HG03342 (cell line): ENCODE results near the gene GRWD1.

Experiments used
- ATAC-seq: cut with Tn5 transposase; IDR thresholded peaks from one replicate; pipeline ENCODE4 v1.9.1; 2021; ENCODE audit warnings: mild to moderate bottlenecking, moderate library complexity; ENCODE audit not compliant: unreplicated experiment

Gene GRWD1

DNA sequence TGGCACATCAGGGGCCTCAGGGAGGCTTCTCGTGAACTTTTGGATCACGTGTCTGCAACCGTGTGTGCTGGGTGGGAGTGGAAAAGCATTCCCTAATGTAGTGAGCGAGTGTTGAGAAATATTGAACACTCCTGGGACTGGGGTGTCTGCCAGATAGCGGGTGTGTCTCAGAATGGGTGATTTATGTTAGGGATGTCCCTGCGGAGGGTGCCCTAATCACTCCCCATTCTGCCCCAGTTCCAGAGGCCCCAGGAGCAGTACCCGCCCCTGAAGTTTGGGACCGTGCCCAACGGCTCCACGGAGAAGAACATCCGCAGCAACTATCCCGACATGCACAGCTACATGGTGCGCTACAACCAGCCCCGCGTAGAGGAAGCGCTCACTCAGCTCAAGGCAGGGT lies 24.2 kb upstream of the GRWD1 start:
- no peak for ATAC-seq

DNA sequence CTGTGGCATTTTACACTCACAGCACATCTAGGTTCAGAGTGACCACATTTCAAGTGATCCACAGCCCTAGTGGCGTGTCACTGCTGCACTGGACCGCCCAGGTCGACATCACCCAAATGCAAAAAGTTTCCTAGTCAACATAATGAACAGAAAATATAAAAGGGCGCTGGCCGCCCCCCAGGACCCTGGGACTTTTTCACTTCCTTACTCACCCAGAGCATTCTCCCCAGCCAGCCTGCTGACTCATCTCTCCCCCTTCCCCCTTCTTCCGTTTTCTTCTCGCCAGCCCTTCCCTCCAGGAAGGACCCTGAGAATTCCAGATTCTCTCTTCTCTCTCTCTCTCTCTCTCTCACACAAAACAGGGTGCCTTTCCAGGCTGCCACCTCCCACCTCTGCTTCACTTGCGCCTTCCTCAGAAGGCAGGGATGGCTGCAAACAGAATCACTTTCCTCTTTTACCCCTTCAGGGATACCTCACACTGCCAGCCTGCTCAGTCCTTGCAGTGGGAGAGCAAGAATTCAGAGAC lies 21.0 kb upstream of the GRWD1 start:
- no peak for ATAC-seq

DNA sequence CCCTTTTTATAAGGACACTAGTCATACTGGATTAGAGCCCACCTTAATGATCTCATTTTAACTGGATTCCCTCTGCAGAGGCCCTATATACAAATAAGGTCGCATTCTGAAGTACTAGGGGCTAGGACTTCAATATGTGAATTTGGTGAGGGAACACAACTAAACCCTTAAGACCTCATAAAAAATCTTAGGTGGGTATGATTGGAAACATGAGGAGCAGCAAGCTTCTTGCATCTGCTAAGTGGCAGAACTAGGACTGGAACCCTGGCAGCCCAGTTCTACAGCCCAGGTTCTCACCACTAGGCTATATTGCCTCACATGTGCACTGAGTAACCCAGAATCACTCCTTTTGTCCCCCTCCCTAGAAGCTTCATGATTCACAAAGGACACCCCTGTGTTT lies 17.1 kb upstream of the GRWD1 start:
- ATAC-seq = no peak

DNA sequence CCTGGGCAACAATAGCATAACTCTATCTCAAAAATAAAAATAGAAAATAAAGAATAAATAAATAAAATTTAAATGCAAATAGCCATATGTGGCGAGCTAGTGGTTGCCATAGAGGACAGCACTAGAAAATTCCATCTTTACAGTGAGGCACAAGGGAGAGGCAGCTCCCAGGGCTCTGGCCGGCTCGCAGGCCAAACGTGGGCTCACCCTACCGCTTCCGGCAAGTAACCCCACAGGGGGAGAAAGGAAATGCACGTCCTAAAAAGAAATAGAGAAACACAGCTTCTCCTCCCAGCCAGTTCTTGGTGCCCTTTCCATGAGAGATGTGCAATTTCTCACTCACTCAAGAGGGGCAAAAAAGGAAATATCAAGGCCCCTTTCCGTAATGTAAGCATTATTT lies 12.4 kb upstream of the GRWD1 start:
- no peak for ATAC-seq

DNA sequence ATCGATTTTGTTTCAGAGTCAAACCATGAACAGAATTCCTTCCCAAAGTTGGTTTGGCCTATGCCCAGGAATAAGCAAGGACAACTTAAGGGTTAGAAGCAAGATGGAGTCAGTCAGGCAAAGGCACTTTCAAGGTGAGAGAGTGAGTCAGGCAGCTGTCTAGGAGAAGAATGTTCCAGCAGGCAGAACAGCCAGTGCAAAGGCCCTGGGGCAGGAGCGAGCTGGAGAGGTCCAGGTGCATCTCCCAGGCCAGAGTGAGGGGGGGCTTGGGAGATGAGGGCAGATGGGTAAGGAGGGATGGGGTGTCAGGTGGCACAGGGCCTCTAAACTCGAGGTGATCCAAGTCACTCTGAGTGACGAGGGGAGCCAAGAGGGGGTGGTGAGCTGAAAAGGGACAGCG lies 9.2 kb upstream of the GRWD1 start:
- no peak for ATAC-seq

DNA sequence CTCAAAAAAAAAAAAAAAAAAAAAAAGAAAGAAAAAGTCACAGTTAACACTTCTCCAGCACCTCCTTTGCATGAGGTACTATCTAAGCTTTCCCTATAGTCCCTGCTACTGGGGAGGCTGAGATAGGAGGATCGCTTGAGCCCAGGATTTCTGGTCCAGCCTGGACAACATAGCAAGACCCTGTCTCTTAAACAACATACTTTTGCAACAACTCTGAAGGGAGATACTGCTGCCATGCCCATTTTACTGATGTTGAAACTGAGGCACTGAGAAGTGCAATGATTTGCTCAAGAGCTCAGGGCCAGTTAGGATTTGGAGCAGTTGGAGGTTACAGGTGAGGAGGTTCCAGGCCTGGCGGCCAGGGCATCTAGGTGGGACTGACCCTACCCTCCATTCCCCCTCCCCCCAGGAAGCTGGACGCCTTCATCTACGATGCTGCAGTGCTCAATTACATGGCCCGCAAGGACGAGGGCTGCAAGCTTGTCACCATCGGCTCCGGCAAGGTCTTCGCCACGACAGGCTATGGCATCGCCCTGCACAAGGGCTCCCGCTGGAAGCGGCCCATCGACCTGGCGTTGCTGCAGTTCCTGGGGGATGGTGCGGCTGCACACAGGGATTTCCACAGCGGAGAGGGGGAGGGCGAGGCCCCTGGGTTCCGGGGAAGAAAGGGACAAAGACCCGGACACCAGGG lies 4.3 kb upstream of the GRWD1 start:
- ATAC-seq = no peak

DNA sequence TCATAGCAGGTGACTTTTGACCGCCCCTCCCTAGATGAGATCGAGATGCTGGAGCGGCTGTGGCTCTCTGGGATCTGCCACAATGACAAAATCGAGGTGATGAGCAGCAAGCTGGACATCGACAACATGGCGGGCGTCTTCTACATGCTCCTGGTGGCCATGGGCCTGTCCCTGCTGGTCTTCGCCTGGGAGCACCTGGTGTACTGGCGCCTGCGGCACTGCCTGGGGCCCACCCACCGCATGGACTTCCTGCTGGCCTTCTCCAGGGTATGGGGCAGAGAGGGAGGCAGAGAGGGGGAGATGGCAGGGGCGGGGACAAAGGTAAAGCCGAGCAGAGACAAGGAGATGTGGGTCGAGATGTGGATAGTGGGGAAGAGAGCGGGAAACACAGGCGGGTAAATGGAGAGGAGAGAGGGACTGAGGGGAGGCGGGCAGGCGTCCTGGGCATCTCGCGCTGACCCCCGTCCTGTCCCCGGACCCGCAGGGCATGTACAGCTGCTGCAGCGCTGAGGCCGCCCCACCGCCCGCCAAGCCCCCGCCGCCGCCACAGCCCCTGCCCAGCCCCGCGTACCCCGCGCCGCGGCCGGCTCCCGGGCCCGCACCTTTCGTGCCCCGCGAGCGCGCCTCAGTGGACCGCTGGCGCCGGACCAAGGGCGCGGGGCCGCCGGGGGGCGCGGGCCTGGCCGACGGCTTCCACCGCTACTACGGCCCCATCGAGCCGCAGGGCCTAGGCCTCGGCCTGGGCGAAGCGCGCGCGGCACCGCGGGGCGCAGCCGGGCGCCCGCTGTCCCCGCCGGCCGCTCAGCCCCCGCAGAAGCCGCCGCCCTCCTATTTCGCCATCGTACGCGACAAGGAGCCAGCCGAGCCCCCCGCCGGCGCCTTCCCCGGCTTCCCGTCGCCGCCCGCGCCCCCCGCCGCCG lies 3.4 kb upstream of the GRWD1 start:
- ATAC-seq = no peak

DNA sequence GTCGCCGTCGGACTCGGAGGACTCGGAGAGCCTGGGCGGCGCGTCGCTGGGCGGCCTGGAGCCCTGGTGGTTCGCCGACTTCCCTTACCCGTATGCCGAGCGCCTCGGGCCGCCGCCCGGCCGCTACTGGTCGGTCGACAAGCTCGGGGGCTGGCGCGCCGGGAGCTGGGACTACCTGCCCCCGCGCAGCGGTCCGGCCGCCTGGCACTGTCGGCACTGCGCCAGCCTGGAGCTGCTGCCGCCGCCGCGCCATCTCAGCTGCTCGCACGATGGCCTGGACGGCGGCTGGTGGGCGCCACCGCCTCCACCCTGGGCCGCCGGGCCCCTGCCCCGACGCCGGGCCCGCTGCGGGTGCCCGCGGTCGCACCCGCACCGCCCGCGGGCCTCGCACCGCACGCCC lies 2.5 kb upstream of the GRWD1 start:
- no peak for ATAC-seq

DNA sequence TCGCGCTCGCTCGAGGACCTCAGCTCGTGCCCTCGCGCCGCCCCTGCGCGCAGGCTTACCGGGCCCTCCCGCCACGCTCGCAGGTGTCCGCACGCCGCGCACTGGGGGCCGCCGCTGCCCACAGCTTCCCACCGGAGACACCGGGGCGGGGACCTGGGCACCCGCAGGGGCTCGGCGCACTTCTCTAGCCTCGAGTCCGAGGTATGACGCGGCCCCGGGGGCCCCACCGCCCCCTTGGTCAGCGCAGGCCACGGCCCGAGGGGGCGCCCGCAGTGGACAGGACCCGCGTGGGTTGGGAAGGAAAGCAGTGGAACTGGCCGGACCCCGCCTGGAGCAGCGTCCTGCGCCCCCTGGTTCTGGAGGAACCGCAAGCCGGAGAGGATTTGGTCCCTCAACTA lies 2.1 kb upstream of the GRWD1 start:
- ATAC-seq = no peak

DNA sequence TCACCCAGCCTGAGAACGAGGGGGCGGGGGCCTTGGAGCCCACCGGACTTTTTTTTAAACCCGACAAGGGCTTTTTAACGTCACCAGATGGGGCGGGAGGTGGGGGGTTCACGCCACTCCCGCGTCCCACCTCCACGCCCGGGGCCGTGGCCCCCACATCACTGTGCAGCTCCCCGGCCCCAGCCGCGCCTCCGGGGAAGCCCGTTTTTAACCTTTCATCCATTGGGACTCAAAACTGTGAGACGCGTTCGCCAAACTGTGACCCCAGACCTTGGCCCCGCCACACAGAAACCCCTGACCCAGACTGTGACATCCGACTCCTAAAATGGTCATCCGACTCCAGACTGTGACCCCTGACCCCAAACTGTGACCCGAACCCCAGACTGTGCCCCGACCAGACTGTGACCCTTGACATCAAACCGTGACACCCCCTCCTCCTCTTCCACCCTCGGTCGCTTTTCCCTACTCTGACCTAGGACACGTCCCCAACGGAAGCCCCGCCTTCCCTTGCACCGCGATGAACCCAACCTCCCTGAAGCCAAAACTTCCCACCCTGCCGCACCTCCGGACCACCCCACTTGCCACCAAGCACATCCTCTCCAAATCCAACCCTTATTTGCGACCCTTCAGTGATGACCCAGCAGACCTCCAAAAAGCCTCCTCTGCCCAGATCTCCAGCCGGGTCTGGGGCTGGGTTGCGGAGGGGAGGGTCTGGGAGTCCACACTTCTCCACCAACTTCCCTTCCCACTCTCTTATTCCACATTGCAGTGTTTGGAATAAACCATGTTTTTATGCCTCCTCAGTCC lies 1.5 kb upstream of the GRWD1 start:
- no peak for ATAC-seq

DNA sequence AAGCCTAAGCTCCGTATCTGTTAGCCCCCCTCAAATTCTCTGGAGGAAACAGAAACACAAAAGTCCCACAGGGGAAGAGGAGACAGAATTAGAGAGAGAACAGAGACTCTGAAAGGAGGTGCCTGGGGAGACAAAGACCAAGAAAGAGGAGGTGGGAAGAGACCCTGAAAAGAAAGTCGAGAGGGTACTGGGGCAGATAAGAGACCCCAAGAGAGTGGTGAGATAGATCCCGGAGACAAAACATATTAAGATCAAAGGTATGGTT lies 915 bp upstream of the GRWD1 start:
- no peak for ATAC-seq

DNA sequence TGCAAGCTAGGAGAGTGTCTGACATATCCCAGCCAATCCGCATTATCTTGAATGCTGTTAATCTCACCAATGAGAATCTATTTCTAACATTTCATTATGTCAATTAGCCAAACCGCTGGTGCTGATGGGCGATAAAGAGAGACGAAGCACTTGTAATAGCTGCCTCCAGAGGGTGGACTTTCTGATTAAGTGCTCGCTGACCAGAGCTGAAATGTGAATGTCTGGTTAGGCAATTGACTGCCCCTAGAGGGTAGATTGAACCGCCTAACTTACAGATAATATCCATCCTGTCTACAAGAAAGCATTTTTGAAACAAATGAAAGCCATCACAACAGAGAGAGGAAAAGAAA lies 552 bp upstream of the GRWD1 start:
- peak; percentile 14 for ATAC-seq

DNA sequence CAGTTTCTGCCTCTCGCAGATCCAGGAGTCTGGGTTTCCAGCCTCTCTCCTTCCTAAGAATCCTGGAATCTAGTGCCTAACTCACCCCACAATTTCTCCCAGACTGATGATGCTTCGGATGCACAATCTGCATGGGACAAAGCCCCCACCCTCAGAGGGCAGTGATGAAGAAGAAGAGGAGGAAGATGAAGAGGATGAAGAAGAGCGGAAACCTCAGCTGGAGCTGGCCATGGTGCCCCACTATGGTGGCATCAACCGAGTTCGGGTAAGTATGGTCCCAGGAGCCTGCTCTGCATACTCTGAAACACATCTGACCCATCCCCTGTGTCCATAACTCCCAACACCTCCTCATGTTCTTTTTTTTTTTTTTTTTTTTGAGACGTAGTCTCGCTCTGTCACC lies 796 bp downstream of the GRWD1 start:
- ATAC-seq = no peak

DNA sequence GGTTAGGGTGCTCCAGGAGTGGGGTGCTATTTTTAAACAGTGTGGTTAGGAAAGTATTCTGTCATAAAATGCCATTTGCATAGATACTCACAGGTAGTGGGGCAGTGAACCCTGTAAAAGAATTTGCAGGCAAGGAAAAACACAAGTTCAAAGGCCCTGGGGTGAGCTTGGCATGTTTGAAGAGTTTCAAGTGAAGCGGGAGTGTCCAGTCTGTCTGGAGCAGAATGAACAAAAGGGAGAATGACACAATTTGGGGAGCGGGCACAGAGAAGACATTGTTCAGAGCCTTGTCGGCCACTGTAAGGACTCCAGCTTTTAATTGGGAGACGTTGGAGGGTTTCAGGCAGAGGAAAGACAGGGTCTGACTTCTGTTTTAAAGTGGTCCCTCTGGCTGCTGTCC lies 2.8 kb downstream of the GRWD1 start:
- no peak for ATAC-seq

DNA sequence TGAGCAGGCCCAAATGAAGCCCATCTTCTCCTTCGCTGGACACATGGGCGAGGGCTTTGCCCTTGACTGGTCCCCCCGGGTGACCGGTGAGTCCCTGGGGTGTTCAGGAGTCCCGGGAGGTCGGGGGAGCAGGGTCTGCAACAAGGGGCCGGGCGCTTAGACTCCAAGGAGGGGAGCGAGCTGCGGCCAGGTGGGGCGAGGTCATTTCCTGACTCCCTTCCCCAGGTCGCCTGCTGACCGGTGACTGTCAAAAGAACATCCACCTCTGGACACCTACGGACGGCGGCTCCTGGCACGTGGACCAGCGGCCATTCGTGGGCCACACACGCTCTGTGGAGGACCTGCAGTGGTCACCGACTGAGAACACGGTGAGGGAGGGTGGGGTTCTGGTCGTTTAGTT lies 4.7 kb downstream of the GRWD1 start:
- ATAC-seq = no peak

DNA sequence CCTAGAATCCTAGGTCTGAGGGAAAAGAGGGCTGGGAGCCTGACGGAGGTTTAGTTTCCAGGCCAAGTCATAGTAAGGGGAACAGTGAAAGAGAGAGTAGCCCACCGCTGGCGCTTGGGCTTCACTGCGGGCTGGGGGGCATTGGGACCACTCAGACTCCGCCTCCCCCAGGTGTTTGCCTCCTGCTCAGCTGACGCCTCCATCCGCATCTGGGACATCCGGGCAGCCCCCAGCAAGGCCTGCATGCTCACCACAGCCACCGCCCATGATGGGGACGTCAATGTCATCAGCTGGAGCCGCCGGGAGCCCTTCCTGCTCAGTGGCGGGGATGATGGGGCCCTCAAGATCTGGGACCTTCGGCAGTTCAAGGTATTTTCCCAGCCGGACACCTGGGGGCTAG lies 5.1 kb downstream of the GRWD1 start:
- no peak for ATAC-seq

DNA sequence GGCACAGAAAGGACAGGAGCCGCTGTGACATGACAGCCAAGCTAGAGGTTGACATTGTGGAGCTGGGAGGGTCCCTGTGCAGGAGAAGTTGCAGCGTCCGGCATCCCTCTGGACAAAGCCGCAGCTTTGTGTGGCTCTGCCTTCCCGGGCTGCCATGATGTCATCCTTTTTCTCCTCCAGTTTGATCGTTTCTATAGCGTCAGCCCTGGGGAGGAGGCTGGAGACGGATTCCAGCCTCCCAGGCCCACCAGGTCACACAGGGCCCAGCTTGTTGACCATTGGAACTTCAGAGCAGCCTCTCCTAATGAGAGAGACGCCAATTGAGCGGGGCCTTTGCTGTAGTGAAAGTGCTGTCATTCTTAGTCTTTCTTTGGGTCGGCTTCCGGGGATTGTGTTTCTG lies 5.8 kb downstream of the GRWD1 start:
- ATAC-seq = no peak

DNA sequence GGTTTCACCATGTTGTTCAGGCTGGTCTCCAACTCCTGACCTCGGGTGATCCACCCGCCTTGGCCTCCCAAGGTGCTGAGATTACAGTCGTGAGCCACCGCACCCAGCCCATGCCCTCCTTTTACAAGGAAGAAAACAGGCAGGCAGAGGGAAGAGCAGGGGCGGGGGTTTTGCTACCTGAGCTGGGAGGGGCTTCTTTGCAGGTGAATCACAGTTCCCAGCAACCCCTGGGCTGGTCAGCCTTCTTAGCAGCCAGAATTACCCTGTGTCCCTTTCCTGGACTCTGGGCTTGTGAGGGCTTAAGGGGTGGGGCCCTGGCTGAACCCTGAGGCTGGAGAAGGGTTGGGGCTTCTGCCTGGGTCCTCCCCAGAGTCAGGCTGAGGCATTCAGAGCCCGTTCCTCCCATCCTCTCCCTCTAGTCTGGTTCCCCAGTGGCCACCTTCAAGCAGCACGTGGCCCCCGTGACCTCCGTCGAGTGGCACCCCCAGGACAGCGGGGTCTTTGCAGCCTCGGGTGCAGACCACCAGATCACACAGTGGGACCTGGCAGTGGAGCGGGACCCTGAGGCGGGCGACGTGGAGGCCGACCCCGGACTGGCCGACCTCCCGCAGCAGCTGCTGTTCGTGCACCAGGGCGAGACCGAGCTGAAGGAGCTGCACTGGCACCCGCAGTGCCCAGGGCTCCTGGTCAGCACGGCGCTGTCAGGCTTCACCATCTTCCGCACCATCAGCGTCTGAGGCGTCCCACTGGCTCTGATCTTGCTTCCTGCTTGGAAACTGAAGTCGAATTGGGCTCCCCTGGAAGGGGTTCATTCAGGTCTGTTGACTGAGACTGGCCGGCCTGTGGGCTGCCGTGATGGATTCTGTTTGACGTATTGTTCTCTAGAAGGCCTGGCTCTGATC lies 6.8 kb downstream of the GRWD1 start:
- no peak for ATAC-seq

DNA sequence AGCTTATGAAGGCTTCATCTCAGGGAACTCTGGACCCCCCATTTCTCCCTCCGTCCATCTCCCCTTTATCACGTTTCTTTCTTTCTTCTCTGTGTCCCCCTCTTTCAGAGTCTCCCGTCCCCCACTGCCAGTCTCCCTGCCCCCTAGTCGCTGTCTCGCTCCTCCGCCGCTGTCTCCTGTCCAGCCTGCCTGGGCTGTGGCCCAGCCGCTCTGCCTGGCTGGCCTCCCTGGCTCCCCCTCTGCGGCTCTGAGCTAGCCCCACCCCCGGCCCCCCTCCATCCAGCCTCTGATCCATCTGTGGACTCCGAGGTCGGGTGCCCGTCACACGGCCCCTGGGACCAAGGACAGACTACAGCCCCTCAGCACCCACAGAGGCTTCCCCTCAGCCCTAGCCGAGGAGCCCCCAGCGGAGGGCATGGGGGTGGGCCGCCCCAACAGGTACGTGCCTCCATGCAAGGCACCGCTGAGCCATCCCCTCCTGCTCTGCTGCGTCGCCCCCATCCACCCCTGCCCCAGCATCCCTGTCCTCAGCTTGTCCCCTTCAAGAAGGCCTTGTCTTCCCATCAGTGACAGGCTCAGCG lies 8.5 kb downstream of the GRWD1 start:
- ATAC-seq = no peak

DNA sequence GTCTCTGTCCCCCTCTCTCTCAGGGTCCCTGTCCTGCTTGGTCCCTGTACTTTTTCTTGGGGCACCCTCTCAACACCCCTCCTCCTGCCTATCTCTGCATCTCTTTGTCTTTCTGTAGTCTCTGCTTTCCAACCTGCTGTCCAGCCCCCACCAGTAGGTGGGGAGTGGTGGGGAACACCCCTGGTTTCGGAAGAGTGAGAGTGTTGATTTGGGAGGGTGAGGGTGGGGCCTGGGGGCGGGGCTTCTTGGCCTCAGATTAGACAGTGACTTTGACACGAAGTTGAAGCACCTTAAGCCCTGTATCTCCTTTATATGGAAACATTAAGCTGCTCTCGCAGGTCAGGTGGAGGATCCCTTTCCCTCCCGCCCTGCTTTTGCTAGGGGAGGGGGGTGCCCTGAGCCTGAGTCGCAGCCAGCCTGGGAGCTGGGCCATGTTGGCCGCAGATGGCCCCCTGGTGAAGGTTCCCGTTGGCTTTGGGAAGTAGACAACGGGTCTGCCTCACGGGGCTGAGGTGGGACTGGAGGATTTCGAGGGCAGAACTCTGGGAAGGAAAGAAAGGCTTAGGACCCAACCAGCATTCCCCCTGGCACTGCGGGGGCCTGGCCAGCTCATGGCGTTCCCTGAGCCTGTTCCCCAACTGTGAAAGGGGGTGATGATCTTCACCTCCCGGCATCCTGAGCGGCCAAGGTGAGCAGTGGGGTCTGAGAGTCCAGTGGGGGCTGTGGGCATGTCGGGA lies 9.6 kb downstream of the GRWD1 start, which contains the start of gene KCNJ14:
Gene KCNJ14, plus strand, starts transcription at position 404 of the 737 bp plus-strand sequence. CDS start 6,151 bp downstream, outside the sequence.
- ATAC-seq = no peak
